Ramos (cell line): Measurements from ENCODE around the gene KAZN.

Experiments used
- in situ Hi-C: fragments of 300-500 bp; cut with MboI; formaldehyde crosslinking; loops from one replicate; pipeline ENCODE4 v1.14.3; 2022; ENCODE audit warnings: low sequenced_read_pairs; ENCODE audit not compliant: unreplicated experiment

The KAZN gene

GRCh38 chr1:14915356-14916054 lies 317.0 kb downstream of the KAZN start:
- in situ Hi-C loops: no loop called here

DNA sequence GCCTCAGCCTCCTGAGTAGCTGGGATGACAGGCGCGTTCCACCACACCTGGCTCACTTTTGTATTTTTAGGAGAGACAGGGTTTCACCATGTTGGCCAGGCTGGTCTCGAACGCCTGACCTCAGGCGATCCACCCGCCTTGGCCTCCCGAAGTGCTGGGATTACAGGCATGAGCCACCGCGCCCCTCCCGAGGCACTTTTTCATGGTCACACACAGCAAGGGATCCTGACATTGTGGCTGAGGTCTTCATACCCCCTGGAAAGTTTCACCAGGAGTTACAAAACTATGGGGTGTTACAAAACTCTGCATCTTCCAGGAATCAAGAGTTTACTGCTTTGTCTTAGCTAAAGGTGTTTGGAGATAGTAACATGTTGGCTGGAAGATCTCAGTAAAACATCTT lies 320.8 kb downstream of the KAZN start:
- in situ Hi-C loops: no loop called here

- in situ Hi-C loops: no loop called here
These were observed 321.3 kb downstream of the KAZN start for GRCh38 chr1:14919751-14920150.

GRCh38 chr1:14921057-14921456 lies 322.6 kb downstream of the KAZN start:
- in situ Hi-C loops: no loop called here

GRCh38 chr1:14922942-14923726 lies 324.6 kb downstream of the KAZN start:
- in situ Hi-C loops: no loop called here

DNA sequence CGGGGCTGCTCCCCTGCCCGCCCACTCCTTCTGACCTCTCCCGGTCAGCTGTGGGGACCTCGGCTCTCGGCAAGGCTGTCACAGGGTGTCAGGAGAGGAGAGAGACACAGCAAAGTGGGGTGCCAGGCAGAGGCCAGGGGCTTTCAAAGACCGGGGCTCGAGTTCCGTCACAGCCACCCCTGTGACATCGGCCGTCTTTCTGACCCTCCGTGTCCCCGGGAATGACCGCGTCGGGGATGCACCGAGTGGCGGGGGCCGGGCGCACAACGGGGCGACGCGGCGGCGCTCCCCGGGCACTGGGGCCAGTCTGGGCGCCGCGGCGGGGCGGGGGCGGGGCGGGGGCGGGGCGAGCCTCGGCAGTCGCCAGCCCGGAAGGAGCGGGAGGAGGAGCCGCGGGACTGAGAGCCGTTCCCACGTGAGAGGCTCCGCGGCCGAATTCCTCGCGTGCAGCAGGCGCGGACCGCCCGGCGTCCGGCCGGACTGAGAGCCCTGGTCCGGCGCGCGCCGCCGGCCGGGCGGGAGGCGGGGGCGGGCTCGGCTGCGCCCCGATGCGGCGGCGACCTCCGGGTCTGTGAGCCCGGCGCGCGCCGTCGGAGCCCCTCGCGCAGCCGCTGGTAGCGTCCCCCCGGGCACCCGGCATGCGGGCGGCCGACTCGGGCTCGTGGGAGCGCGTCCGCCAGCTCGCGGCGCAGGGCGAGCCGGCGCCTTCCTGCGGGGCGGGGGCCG lies 325.4 kb downstream of the KAZN start:
- in situ Hi-C loops: no loop called here

DNA sequence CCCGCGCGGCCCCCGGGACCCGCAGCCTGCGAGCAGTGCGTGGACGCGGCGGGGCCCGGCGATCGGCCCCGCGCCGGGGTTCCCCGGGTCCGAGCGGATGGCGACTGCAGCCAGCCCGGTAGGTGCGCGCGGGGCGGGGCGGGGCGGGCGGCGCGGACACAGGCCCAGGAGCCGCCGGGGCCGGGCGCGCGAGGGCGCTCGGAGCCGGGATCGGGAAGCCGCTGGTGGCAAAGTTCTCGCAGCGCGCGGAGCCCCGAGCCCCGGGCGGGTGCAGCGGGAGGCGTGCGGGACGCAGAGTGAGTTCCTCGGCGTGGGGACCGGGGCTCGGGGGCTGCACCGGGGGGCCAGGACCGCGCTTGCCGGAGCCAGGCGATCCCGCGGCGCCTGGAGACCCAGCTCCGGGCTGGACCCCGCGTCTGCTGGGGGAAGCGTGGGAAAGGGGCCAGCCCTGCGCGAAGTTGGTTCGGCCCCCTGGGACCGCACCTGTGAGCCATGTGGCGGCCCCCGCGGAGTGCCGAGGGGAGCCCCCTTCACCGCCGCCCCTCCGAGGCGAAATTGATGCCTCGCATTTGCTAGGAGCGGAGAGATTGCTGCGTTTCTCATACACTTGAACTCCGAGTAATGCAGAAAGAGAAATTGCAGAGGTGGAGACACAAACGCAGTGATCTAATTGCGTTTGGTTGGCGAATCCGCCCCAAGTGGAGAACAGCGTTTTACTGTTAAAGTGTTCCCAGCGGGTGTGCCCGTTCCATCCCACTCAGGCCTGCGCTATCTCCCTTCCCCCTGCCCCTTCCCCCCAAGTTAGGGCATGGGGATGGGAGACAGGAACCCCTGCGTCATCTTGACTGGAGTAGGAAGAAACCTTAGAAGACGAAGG lies 326.2 kb downstream of the KAZN start:
- in situ Hi-C loops: no loop called here

DNA sequence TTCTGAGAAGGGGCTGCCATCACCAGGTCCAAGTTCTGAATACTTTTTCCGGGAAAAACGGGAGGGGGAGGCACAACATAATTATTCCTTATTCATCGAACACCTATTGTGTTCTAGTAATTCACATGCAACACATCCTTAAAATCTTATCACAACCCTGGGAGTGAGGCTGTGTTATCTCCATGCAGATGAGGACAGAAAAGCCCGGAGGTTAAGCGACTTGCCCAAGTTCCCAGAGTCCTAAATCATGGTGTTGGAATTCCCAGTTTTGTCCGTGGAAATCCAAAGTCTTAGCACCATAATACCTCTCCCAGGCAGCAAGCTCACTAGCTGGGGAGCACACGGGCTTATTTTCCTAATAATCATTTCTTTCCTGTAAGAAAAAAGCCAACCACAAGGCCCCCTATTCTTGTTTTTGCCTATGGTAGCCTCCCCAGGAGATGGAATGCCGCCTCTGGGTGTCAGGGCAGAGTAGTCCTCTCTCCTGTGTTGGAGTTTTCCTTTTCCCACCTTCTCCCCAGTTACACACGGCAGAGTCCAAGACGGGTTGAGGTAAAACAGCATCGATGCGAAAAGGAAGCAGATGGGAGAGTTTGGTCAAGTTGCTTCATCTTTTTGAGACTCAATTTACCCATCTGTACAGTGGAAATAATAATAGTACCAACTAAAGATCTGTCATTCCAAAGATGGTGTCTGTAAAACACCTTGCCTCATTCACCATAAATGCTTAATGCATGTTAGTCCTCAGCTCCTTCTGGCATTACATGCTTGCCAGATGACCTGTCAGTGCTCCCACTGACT lies 327.1 kb downstream of the KAZN start:
- in situ Hi-C loops: no loop called here

GRCh38 chr1:14926229-14926628 lies 327.7 kb downstream of the KAZN start:
- in situ Hi-C loops: no loop called here

DNA sequence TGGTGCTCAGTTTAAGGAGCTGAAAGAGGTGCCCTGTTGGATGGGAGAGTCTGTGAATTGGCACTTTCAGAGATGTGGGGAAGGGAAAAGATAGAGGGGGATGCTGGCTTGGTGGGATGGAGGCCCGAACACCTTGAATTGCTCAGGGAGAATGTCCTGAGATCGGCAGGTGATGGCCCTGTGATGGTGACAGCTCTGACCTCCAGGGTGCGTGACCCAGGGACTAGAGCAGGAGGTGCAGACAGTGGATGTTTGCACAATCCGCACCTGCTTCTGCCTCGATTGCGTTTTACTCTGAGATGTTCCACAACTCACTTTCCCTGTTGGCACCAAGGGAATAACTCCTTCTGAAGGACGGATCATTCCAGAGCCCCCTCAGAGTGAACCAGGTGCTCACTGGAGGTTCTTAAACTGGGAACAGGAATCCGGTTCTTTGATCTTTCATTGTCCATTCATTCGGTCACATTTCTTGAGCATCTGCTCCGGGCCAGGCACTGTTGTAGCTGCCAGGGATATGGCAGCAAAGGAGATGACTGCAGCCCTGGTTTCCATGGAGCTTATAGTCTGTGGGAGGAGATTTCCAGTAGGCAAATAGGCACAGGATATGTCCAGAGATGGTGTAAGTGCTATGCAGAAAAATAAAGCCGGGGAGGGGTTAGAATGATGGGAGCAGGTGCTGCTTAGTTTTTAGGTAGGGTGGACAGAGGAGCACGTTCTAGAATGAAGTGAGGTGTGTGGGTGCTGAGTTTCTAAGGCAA lies 328.5 kb downstream of the KAZN start:
- in situ Hi-C loops: no loop called here

- in situ Hi-C loops: no loop called here
These were observed 329.9 kb downstream of the KAZN start for GRCh38 chr1:14928412-14928811.

- in situ Hi-C loops: no loop called here
These were observed 330.5 kb downstream of the KAZN start for GRCh38 chr1:14928886-14929546.

DNA sequence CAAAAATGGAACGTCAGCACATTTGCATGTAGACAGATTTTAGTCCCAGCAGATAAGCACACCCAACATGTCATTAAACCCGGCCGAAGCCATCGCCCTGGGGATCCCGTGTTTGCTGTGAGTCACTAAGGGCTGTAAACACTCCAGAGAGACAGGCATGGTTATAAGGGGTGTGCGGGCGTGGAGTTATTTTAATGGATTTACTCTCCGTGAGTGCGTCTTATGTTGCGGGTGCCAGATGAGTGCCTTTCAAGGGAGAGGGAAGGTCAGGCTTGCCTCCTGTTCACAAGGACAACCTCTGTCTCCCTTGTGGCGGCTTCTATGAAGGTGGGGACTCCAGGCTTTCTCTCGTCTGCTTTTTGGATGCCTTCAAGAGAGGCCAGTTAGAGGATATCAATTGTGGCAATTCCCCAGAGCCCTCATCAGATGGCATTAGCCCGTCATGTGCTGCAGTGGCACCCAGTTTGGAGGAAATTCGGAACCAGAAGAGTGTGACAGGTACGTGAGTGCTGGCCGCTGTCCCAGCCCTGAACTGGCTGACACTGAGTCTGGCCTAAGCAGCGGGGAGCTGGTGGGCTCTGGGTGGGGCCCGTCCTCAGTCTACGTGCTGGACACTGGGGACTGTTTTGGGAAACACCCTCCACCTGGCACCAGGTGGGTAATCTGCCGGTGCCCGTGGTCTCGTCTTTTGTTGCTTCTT lies 331.2 kb downstream of the KAZN start:
- in situ Hi-C loops: no loop called here

DNA sequence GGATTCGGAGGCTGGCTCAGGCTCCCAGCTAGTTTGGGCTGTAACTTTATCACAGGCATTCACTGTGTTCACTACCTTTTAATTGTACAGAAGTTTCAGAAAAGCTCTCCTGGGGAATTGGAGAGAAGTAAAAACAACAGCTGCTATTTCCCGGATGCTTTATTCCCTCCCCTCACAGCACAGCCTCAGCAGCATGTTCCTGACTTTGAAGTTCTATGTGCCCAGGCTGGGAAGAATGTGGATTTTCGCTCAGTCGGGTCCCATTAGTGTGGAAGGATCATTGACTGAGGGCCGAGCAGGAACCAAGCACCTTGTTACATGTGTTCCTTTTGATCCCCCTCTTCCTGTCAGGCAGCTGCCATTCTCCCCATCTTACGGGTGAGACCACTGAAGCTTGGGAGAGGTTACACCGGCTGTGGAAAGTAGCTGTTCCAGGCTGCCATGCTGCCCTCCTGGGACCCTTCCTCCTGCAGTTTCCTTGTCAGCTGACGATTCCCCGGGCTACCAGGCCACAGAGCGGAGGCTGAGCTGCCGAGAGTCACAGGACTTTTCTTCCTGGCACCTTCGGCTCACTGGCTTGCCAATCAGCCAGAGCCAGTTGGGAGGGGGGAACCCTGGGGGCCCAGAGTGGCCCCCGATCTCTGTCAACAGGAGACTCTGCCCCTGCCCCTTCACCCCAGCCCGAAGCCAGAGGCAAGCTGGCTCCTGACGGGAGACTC lies 331.9 kb downstream of the KAZN start:
- in situ Hi-C loops: no loop called here

DNA sequence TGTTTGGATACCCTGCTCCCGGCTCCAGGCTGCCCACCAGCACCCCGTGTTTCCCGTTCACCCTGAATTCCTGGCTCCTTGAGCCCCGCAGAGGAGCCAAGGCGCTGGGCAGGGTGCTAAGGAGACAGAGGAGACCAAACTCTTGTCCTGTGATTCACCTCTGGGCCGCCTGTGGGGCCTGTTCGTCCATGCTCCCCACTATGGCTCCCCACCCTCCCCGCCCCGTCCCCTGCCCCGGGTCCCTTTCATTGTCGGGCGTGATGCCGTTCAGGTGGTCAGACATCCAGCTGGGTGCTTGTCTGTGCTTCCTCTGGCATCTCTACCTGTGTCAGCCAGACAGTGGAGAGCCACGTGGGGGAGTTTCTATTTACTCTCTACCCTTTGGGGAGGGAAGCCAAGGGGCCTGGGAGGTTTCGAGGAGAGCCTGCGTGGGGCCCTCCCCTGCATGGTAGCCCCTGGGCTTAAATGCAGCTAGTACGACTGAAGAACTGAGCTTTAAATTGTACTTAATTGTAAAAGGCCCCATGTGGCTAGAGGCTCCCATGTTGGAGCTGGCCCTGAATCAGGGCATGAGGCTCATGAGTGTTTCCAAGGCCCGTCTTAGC lies 333.7 kb downstream of the KAZN start:
- in situ Hi-C loops: no loop called here

GRCh38 chr1:14934867-14935266 lies 336.4 kb downstream of the KAZN start:
- in situ Hi-C loops: no loop called here

DNA sequence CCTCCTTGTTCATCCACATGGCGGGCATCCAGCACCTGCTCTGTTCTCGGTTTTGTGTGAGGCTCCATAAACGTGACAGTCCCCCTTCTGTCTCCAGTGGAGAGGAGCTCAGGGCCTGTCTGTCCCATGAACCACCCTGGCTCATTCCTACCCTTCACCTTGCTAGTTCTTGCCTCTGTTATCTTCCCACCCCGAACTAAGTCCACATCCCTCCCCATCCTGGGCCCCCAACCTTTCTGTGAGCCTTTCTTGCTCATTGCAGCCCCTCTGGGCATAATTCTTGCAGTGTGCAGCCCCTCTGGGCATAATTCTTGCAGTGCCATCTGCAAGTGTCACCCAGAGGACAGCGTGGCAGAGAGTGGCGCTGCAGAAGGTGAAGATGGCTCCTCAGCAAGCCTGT lies 338.3 kb downstream of the KAZN start:
- in situ Hi-C loops: no loop called here
